ENCODE data around the gene NOP9.

Gene NOP9, protein sequence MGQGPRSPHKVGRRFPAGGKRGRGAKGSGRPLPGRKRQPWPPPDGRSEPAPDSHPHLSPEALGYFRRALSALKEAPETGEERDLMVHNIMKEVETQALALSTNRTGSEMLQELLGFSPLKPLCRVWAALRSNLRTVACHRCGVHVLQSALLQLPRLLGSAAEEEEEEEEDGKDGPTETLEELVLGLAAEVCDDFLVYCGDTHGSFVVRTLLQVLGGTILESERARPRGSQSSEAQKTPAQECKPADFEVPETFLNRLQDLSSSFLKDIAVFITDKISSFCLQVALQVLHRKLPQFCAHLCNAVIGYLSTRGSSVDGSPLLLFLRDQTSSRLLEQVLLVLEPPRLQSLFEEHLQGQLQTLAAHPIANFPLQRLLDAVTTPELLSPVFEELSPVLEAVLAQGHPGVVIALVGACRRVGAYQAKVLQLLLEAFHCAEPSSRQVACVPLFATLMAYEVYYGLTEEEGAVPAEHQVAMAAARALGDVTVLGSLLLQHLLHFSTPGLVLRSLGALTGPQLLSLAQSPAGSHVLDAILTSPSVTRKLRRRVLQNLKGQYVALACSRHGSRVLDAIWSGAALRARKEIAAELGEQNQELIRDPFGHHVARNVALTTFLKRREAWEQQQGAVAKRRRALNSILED

DNA sequence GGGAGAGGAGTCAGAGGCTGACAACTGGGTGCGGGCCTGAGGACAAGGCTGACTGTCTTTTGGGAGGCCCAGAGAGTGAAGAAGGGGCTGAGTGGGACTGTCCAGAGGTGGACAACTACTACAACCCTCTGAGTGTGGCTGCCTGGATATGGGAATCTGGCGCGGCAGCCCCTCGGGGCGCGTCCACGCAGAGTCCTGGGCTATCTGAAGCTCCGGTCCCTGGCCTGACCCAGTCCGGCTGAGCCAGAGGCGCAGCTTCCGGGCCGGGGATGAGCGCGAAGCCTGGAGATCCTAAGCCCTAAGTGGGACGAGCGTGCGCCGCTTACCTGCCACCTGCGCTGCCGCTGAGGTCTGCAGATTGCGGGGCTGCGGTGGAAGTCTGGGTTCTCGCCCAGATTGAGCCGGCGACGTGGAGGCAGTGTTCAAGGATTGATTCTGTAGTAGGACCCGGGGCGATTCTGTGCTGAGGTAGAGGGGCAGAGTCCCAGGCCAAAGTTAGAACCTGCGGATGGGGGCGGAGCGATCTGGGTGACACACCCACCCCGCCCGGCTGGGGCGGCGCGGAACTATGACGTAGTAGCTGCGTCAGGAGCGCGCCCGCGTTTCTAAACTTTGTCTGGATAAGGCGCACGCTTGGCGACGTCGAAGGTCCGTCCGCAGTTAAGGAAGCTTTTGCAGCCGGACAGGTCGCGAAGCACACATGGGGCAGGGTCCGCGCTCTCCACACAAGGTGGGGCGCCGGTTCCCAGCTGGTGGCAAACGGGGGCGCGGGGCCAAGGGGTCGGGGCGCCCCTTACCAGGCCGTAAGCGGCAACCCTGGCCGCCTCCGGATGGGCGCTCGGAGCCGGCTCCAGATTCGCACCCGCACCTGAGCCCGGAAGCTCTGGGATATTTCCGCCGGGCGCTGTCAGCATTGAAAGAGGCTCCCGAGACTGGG is at the start of gene NOP9, which contains the start of gene DHRS1:
TSS of gene NOP9 (plus strand) at position 596 of the 937 bp plus-strand sequence. CDS start at position 701, 105 bp downstream.
TSS of gene DHRS1 (minus strand) at position 526 of the 937 bp plus-strand sequence. CDS start 674 bp downstream, outside the sequence.
- Histone ChIP-seq H3K36me3 (ENCODE audit: control insufficient read depth, insufficient read depth, low read length) (peaks cover 37% of the 10 kb centered on the region), H3K9ac (ENCODE audit: low read length) (peak within 1 kb of the TSS; percentile 93), H3K4me3 (ENCODE audit: low read length) (peak within 1 kb of the TSS; percentile 98), H3K27ac (ENCODE audit: low read depth, low read length) (peak within 1 kb of the TSS; percentile 85), H3K27me3 (ENCODE audit: control insufficient read depth, insufficient read depth, low read length) (no peaks in the 10 kb centered on the region), H3K4me1 (ENCODE audit: control insufficient read depth, insufficient read depth, low read length) (peaks cover 13% of the 10 kb centered on the region)

DNA sequence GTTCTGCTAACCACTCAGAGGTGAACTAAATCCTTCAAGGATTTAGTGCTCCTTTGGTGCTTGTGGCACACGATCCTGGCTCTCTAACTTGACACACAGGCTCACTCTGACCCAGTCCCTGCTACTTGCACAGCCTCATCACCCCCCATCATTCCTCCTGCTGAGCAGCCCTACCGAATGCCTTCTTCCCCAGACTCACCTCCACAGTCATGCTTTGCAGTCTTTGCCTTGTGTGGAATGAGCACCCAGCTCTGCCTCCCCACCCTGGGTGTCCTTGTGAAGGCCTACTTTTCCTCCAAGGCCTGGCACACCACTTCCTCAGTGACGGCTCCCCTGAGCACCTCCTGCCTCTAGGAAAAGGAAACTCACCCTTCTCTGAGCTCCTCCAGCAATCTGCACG is 49.3 kb upstream of the NOP9 start:
- Histone ChIP-seq H3K4me3 (ENCODE audit: low read length) (no peak overlapping the region), H3K36me3 (ENCODE audit: control insufficient read depth, insufficient read depth, low read length) (no peaks in the 10 kb centered on the region), H3K4me1 (ENCODE audit: control insufficient read depth, insufficient read depth, low read length) (no peaks in the 10 kb centered on the region), H3K27ac (ENCODE audit: low read depth, low read length) (no peak overlapping the region), H3K27me3 (ENCODE audit: control insufficient read depth, insufficient read depth, low read length) (no peaks in the 10 kb centered on the region), H3K9ac (ENCODE audit: low read length) (no peak overlapping the region)

DNA sequence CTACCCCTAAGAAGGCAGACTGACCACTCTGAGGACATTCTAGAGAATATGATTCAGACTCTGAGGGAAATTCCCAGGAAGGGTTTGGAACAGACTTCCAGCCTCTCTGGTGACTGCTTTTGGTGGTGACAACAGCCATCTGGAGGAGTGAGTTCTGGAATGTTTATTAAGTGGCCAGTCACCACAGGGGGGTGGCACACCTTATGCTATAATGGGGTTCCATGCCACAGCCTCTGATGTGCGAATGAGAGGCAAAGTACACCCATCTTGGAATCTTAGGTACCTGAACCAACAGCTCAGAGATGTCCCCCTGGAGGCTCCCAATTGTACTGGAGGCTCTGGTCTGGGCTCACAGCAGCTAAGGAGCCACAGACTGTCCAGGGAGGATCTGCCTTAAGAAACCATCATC is 47.8 kb upstream of the NOP9 start:
- Histone ChIP-seq H3K9ac (ENCODE audit: low read length) (no peak overlapping the region), H3K4me3 (ENCODE audit: low read length) (no peak overlapping the region), H3K36me3 (ENCODE audit: control insufficient read depth, insufficient read depth, low read length) (no peaks in the 10 kb centered on the region), H3K27ac (ENCODE audit: low read depth, low read length) (no peak overlapping the region), H3K4me1 (ENCODE audit: control insufficient read depth, insufficient read depth, low read length) (no peaks in the 10 kb centered on the region), H3K27me3 (ENCODE audit: control insufficient read depth, insufficient read depth, low read length) (no peaks in the 10 kb centered on the region)

DNA sequence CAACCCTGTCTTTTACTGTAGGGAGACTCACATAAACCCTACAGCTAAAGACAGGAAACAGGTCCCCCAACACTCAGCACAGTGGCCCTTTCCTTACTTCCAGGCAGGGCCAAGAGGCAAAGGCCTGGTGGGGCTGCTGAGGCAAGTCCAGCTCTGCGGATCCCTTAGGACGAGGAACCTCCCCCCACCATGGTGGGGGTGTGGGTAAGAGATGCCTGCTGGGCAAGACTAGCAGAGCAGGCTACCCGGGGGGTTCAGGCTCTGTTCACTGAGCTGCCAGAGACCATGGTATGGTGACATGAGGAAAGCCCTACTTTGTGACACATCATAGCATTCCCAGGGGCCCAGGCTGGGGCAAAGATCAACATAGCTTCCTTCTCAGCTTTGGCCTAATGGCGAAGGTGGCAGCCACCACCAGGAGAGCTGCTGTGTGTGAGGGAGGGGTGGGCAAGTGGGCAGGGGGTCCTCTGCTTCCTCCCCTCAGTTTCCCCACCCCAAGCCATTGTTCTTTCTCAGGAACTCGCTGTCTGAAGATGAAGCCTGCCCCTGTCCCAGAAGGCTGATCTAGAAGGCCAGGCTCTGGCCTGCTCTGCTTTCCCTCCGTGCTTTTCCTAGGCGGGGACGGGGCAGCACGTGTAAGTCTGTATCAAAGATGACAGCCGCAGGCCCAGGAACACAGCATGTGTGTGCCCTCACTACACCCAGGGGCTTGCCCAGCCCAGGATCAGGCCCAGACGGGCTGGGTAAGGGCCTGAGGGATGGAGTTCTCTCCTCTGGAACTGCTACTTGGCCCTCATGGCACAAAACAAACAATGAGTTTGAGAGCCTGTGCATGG is 47.1 kb upstream of the NOP9 start:
- no peak overlapping the region for H3K9ac ChIP-seq (ENCODE audit: low read length)
- no peaks in the 10 kb centered on the region for H3K27me3 ChIP-seq (ENCODE audit: control insufficient read depth, insufficient read depth, low read length)
- no peak overlapping the region for H3K4me3 ChIP-seq (ENCODE audit: low read length)
- no peaks in the 10 kb centered on the region for H3K4me1 ChIP-seq (ENCODE audit: control insufficient read depth, insufficient read depth, low read length)
- H3K36me3 ChIP-seq (ENCODE audit: control insufficient read depth, insufficient read depth, low read length) = no peaks in the 10 kb centered on the region
- no peak overlapping the region for H3K27ac ChIP-seq (ENCODE audit: low read depth, low read length)

DNA sequence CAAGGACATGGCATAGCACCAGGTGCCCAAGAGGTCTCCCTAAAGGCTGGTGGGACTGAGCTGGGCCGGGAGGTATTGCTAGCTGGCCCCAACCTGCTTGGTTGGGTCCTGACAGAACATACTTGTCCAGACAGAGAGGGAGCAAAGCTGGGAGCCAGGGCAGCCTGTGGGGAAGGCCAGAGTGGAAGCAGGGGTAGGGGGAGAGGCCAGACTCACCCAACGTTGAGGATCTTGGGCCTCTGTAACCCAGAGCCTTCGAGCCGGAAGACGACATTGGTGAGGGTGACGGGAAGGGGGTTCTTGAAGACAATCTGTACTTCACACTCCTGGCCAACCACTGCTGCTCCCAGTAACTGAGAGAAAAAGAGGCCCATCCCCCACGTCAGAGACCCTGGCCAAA is 45.7 kb upstream of the NOP9 start:
- Histone ChIP-seq H3K4me3 (ENCODE audit: low read length) (no peak overlapping the region), H3K36me3 (ENCODE audit: control insufficient read depth, insufficient read depth, low read length) (no peaks in the 10 kb centered on the region), H3K9ac (ENCODE audit: low read length) (no peak overlapping the region)

DNA sequence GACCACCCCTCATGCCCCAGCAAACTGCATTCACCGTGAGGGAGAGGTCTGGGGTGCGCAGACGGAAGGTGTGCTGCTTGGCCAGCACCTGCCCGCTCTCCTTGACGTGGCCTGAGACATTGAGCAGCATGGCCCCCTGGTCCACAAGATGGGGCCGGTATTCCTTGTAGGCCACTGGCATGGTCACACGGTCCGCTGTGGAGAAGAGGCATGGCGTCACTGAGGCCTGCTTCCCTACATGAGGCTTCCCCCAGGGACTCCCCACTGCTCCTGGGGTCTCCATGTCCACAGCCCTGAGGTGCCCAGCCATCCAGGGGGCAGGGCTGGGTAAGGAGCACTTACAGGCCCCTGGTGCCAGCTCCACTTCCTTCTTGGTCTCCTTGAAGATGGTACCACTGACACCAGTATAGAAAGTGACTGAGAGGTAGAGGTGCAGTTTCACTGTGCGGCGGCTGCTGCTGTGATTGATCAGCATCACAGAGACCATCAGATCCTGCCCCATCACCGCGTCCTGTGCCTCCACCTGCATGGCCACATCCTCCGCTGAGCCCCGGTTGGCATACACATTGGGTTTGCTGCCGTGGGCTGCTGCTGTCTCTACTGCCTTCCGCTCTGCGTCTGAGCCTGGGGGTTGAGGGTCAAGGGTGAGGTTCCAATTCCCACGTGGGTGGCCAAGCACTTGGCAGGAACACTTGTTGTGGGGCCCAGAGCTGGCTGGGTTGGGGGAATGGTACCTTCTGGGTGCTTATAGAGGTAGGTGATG is 44.8 kb upstream of the NOP9 start:
- Histone ChIP-seq H3K9ac (ENCODE audit: low read length) (no peak overlapping the region), H3K36me3 (ENCODE audit: control insufficient read depth, insufficient read depth, low read length) (no peaks in the 10 kb centered on the region)

More for the DNA sequence above, 45.7 kb upstream of the NOP9 start:
- Histone ChIP-seq H3K27ac (ENCODE audit: low read depth, low read length) (no peak overlapping the region), H3K27me3 (ENCODE audit: control insufficient read depth, insufficient read depth, low read length) (no peaks in the 10 kb centered on the region), H3K4me1 (ENCODE audit: control insufficient read depth, insufficient read depth, low read length) (no peaks in the 10 kb centered on the region)

DNA sequence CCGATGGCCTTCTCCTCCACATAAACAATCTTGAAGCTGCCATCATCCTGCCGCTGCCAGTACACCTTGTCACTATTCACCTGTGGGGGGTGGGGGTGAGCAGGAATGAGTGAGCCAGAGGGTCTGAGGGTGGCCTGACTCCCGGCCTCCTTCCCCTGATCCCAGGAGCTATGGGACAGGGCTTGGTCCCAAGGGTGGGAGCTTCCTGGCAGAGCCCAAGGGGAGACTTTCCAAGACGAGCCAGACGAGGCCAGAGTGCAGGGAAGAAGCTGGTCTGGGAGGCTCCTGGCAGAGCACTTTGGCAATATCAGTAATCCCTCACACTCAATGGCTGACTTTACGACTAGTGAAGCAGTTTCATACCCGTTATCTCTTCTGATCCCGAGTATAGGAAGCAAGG is 44.2 kb upstream of the NOP9 start:
- Histone ChIP-seq H3K4me3 (ENCODE audit: low read length) (no peak overlapping the region), H3K9ac (ENCODE audit: low read length) (no peak overlapping the region), H3K36me3 (ENCODE audit: control insufficient read depth, insufficient read depth, low read length) (no peaks in the 10 kb centered on the region), H3K27me3 (ENCODE audit: control insufficient read depth, insufficient read depth, low read length) (no peaks in the 10 kb centered on the region), H3K4me1 (ENCODE audit: control insufficient read depth, insufficient read depth, low read length) (no peaks in the 10 kb centered on the region), H3K27ac (ENCODE audit: low read depth, low read length) (no peak overlapping the region)

More for the DNA sequence above, 44.8 kb upstream of the NOP9 start:
- Histone ChIP-seq H3K4me3 (ENCODE audit: low read length) (no peak overlapping the region), H3K27ac (ENCODE audit: low read depth, low read length) (no peak overlapping the region), H3K27me3 (ENCODE audit: control insufficient read depth, insufficient read depth, low read length) (no peaks in the 10 kb centered on the region), H3K4me1 (ENCODE audit: control insufficient read depth, insufficient read depth, low read length) (no peaks in the 10 kb centered on the region)

DNA sequence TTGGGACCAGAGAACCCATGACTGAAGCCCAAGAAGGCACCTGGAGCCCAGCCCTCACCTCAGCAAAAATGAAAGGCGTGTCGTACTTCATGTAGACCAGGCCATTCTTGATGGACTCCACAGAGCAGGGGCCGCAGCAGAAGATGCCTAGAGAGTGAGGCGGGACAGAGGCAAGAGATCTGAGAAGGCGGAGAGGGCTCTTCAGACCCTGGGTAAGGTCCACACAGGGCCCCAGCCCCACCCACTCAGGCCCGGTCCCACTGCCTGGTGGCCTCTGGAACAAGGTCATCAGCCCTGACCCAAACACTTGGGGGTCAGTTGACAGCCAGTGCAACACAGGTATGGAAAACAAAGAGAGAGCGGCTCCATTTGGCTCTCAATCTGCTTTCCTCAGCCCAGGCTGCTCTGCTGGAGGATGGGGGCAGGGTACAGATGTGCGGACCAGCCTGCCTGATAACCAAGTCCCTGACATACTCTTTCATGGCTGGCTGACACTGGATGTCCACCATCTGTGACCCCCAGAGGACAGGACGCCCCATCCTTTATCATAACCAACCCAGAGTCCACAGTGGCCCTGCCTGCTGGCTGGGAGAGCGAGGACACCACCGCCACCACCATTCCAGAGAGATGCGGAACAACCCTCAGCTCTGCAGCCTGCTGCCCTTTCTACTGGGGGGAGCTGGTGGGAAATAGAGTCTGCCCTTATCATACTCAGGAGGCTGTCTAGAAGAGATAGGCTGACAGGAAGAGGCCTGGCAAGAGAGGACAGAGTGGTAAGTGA is 43.5 kb upstream of the NOP9 start:
- Histone ChIP-seq H3K27me3 (ENCODE audit: control insufficient read depth, insufficient read depth, low read length) (no peaks in the 10 kb centered on the region), H3K4me3 (ENCODE audit: low read length) (no peak overlapping the region), H3K36me3 (ENCODE audit: control insufficient read depth, insufficient read depth, low read length) (no peaks in the 10 kb centered on the region), H3K4me1 (ENCODE audit: control insufficient read depth, insufficient read depth, low read length) (no peaks in the 10 kb centered on the region), H3K27ac (ENCODE audit: low read depth, low read length) (no peak overlapping the region), H3K9ac (ENCODE audit: low read length) (no peak overlapping the region)

DNA sequence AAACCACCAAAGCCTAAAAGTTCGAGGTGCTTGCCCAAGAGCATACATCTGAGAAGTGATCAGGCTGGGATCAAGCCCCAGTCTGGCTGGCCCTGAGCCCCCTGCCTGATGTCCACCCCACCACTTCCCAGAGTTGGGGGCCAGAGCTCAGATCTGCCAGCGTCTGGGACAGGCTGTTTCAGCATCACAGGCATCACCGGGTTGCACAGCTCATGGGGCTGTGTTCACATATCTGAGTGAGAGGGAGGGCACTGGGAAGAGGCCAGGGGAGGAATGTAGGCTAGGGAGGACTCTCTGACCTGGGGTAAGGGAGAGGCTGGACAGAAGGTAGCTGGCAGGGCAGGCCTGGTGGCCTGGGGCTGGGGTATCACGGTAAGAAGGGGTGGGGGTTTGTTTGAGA is 42.7 kb upstream of the NOP9 start:
- Histone ChIP-seq H3K27me3 (ENCODE audit: control insufficient read depth, insufficient read depth, low read length) (no peaks in the 10 kb centered on the region), H3K9ac (ENCODE audit: low read length) (no peak overlapping the region), H3K4me1 (ENCODE audit: control insufficient read depth, insufficient read depth, low read length) (no peaks in the 10 kb centered on the region), H3K36me3 (ENCODE audit: control insufficient read depth, insufficient read depth, low read length) (no peaks in the 10 kb centered on the region), H3K4me3 (ENCODE audit: low read length) (no peak overlapping the region), H3K27ac (ENCODE audit: low read depth, low read length) (no peak overlapping the region)

DNA sequence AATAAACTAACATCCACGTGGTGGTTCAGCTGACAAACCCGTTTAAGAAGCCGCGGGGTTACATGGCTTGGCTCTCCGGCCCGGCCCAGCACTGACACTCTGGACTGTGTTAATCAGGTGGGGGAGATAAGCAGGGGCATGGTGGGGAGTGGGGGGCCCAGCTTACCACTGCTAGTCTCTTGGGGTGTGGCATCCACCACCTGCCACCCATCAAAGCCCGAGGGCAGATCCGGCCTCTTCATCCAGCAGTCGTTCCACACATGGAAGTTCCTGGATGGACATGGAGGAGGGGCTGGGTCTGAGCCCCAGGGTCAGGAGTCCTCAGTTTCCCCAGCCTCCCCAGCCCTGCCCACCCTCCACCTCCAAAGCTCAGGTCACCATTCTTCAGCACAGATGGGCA is 41.5 kb upstream of the NOP9 start:
- H3K27ac ChIP-seq (ENCODE audit: low read depth, low read length) = no peak overlapping the region

More for the DNA sequence above, 41.5 kb upstream of the NOP9 start:
- Histone ChIP-seq H3K4me3 (ENCODE audit: low read length) (no peak overlapping the region), H3K9ac (ENCODE audit: low read length) (no peak overlapping the region), H3K4me1 (ENCODE audit: control insufficient read depth, insufficient read depth, low read length) (no peaks in the 10 kb centered on the region), H3K36me3 (ENCODE audit: control insufficient read depth, insufficient read depth, low read length) (no peaks in the 10 kb centered on the region), H3K27me3 (ENCODE audit: control insufficient read depth, insufficient read depth, low read length) (no peaks in the 10 kb centered on the region)
